Thyroid gland (tissue), 4 donors: ENCODE measurements around the gene RAB11FIP4. TPM values are rescaled to one million over a fixed set of nuclear protein-coding genes. Genes with fewer than 3 reads are reported as not detected.

Experiments
- DNase-seq, 2 donors: peaks; one replicate each; pipeline ENCODE4 v3.0.0-alpha.2; 2019
- H3K27ac ChIP-seq, 3 donors: fragments of 200-600 bp; sonication (generic); 1 replicate in 2 of 3; 2 replicates in 1 of 3; pipeline ENCODE4 v1.5.1; 2016 to 2019; ENCODE audit warnings: mild to moderate bottlenecking in 1 of 3, moderate library complexity in 1 of 3
- H3K27me3 ChIP-seq: fragments of 200-600 bp; sonication (generic); one replicate; pipeline ENCODE4 v1.5.1; 2019
- H3K36me3 ChIP-seq, 2 donors: fragments of 200-600 bp; sonication (generic); one replicate each; pipeline ENCODE4 v1.5.1; 2016 to 2019
- H3K4me1 ChIP-seq, 2 donors: fragments of 200-600 bp; sonication (generic); one replicate each; pipeline ENCODE4 v1.5.1; 2017 to 2019
- H3K4me3 ChIP-seq, 3 donors: fragments of 200-600 bp; sonication (generic); replicated peaks in 1 of 3; 1 replicate in 2 of 3; 2 replicates in 1 of 3; pipeline ENCODE4 v1.5.1; 2016; ENCODE audit warnings: mild to moderate bottlenecking in 1 of 3
- H3K9me3 ChIP-seq: fragments of 200-600 bp; sonication (generic); one replicate; pipeline ENCODE4 v1.5.1; 2017
- CTCF ChIP-seq, 6 experiments: fragments of 200-600 bp in 3 of 6; fragments of 450-650 bp in 3 of 6; sonication (generic) in 3 of 6; IDR thresholded peaks; one replicate each; pipeline ENCODE4 v1.5.1; 2016 to 2019; ENCODE audit warnings: antibody characterized with exemption in 6 of 6, mild to moderate bottlenecking in 2 of 6, inconsistent platforms in 1 of 6, moderate library complexity in 1 of 6
- POLR2A ChIP-seq, 2 donors: fragments of 450-650 bp; IDR thresholded peaks; one replicate each; pipeline ENCODE4 v1.6.1; 2017; ENCODE audit warnings: antibody characterized with exemption in 2 of 2, mild to moderate bottlenecking in 2 of 2, moderate library complexity in 1 of 2
- WGBS, 2 donors: methylation state at CpG; one replicate each; pipeline ENCODE4 v1.1.5; 2017; 5-methylcytosine and 5-hydroxymethylcytosine counted together
- intact Hi-C: fragments of 100-400 bp; cut with DNase I; formaldehyde crosslinking; loops from one replicate; pipeline ENCODE4 v1.15.1; 2023
- total RNA-seq, 4 donors: library from RNA; depleted of rRNA; stranded (reverse); fragments of >200 nt; gene quantifications; one replicate each; pipeline ENCODE4 v1.2.3, GENCODE V29; 2016

The RAB11FIP4 gene
- total RNA-seq, 4 donors from 2014 or later = 21.1 to 44.5 (median 24.9) TPM

GRCh38 chr17:31448467-31449077, 57.1 kb downstream of the RAB11FIP4 start:
- Histone ChIP-seq H3K36me3 (no peaks in the 10 kb centered on the region), H3K4me3 (no peak overlapping the region), H3K27ac (no peak overlapping the region), H3K9me3 (no peaks in the 10 kb centered on the region), H3K4me1 (peaks cover 0 to 11% of the 10 kb centered on the region in 2 donors), H3K27me3 (no peaks in the 10 kb centered on the region)
- intact Hi-C loops = no loop called here
- DNase-seq = no peak
- TF ChIP-seq POLR2A (IDR thresholded peaks at IDR 0.05) (no peak), CTCF (IDR thresholded peaks at IDR 0.05) (no peak)
- 85 to 89% methylated on average over 5 of the region's 5 CpGs for WGBS, 2 donors

GRCh38 chr17:31449111-31449510, 57.6 kb downstream of the RAB11FIP4 start:
- TF ChIP-seq CTCF (IDR thresholded peaks at IDR 0.05) = no peak
- no peak for TF ChIP-seq POLR2A (IDR thresholded peaks at IDR 0.05)
- intact Hi-C loops = no loop called here
- no peak overlapping the region for H3K4me3 ChIP-seq
- H3K9me3 ChIP-seq = no peaks in the 10 kb centered on the region
- DNase-seq = no peak
- H3K4me1 ChIP-seq = peaks cover 0 to 6% of the 10 kb centered on the region in 2 donors
- H3K27ac ChIP-seq = no peak overlapping the region
- 81 to 85% methylated on average over 7 of the region's 7 CpGs for WGBS, 2 donors
- no peaks in the 10 kb centered on the region for H3K27me3 ChIP-seq
- H3K36me3 ChIP-seq = no peaks in the 10 kb centered on the region

GRCh38 chr17:31449746-31450145, 58.3 kb downstream of the RAB11FIP4 start:
- DNase-seq = no peak
- no peaks in the 10 kb centered on the region for H3K9me3 ChIP-seq
- TF ChIP-seq CTCF (IDR thresholded peaks at IDR 0.05) (no peak), POLR2A (IDR thresholded peaks at IDR 0.05) (no peak)
- H3K27ac ChIP-seq = no peak overlapping the region
- H3K4me3 ChIP-seq = no peak overlapping the region
- H3K27me3 ChIP-seq = no peaks in the 10 kb centered on the region
- peaks cover 0 to 3% of the 10 kb centered on the region in 2 donors for H3K4me1 ChIP-seq
- intact Hi-C loops = no loop called here
- WGBS, 2 donors = 85 to 87% methylated on average over 3 of the region's 3 CpGs
- no peaks in the 10 kb centered on the region for H3K36me3 ChIP-seq

- Histone ChIP-seq H3K4me3 (no peak overlapping the region), H3K27me3 (no peaks in the 10 kb centered on the region), H3K36me3 (no peaks in the 10 kb centered on the region), H3K27ac (no peak overlapping the region), H3K9me3 (no peaks in the 10 kb centered on the region), H3K4me1 (peaks cover 0 to 3% of the 10 kb centered on the region in 2 donors)
- no peak for DNase-seq
- 80% methylated on average over 4 of the region's 4 CpGs for WGBS, 2 donors
- intact Hi-C loops = no loop called here
- no peak for TF ChIP-seq CTCF (IDR thresholded peaks at IDR 0.05)
- TF ChIP-seq POLR2A (IDR thresholded peaks at IDR 0.05) = no peak
These were observed 60.6 kb downstream of the RAB11FIP4 start for GRCh38 chr17:31452101-31452500.

- Histone ChIP-seq H3K36me3 (no peaks in the 10 kb centered on the region), H3K4me3 (no peak overlapping the region), H3K27ac (no peak overlapping the region), H3K4me1 (peaks cover 0 to 3% of the 10 kb centered on the region in 2 donors), H3K27me3 (no peaks in the 10 kb centered on the region), H3K9me3 (no peaks in the 10 kb centered on the region)
- intact Hi-C loops = no loop called here
- TF ChIP-seq CTCF (IDR thresholded peaks at IDR 0.05) = no peak
- no peak for TF ChIP-seq POLR2A (IDR thresholded peaks at IDR 0.05)
- DNase-seq = no peak
- 82 to 88% methylated on average over 10 of the region's 10 CpGs for WGBS, 2 donors
These were observed 61.2 kb downstream of the RAB11FIP4 start for GRCh38 chr17:31452561-31453110.
